Measurements from ENCODE around the gene STAT5A.
"Not testable (repeated sequence)": the region's sequence is repeated elsewhere in the genome, so short reads cannot be mapped to it uniquely, and the experiment has no call there.

The STAT5A gene

GRCh38 chr17:42255445-42255844 lies 32.9 kb upstream of the STAT5A start:
- TF ChIP-seq, protein P1, sequence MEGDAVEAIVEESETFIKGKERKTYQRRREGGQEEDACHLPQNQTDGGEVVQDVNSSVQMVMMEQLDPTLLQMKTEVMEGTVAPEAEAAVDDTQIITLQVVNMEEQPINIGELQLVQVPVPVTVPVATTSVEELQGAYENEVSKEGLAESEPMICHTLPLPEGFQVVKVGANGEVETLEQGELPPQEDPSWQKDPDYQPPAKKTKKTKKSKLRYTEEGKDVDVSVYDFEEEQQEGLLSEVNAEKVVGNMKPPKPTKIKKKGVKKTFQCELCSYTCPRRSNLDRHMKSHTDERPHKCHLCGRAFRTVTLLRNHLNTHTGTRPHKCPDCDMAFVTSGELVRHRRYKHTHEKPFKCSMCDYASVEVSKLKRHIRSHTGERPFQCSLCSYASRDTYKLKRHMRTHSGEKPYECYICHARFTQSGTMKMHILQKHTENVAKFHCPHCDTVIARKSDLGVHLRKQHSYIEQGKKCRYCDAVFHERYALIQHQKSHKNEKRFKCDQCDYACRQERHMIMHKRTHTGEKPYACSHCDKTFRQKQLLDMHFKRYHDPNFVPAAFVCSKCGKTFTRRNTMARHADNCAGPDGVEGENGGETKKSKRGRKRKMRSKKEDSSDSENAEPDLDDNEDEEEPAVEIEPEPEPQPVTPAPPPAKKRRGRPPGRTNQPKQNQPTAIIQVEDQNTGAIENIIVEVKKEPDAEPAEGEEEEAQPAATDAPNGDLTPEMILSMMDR (IDR thresholded peaks at IDR 0.05; ENCODE audit: extremely low read depth, missing control alignments), result no peak
- no peak for DNase-seq (ENCODE audit: low spot score)

GRCh38 chr17:42260318-42260717 lies 28.0 kb upstream of the STAT5A start:
- no peak for DNase-seq (ENCODE audit: low spot score)
- TF ChIP-seq, protein P1 (IDR thresholded peaks at IDR 0.05; ENCODE audit: extremely low read depth, missing control alignments), result no peak

DNA sequence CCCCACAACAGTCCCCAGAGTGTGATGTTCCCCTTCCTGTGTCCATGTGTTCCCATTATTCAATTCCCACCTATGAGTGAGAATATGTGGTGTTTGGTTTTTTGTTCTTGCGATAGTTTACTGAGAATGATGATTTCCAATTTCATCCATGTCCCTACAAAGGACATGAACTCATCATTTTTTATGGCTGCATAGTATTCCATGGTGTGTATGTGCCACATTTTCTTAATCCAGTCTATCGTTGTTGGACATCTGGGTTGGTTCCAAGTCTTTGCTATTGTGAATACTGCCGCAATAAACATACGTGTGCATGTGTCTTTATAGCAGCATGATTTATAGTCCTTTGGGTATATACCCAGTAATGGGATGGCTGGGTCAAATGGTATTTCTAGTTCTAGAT lies 23.9 kb upstream of the STAT5A start:
- not testable (repeated sequence) for DNase-seq (ENCODE audit: low spot score)

- TF ChIP-seq, protein P1 (IDR thresholded peaks at IDR 0.05; ENCODE audit: extremely low read depth, missing control alignments), result no peak
- DNase-seq (ENCODE audit: low spot score), result no peak
Measured at GRCh38 chr17:42266462-42266861, 21.8 kb upstream of the STAT5A start.

DNA sequence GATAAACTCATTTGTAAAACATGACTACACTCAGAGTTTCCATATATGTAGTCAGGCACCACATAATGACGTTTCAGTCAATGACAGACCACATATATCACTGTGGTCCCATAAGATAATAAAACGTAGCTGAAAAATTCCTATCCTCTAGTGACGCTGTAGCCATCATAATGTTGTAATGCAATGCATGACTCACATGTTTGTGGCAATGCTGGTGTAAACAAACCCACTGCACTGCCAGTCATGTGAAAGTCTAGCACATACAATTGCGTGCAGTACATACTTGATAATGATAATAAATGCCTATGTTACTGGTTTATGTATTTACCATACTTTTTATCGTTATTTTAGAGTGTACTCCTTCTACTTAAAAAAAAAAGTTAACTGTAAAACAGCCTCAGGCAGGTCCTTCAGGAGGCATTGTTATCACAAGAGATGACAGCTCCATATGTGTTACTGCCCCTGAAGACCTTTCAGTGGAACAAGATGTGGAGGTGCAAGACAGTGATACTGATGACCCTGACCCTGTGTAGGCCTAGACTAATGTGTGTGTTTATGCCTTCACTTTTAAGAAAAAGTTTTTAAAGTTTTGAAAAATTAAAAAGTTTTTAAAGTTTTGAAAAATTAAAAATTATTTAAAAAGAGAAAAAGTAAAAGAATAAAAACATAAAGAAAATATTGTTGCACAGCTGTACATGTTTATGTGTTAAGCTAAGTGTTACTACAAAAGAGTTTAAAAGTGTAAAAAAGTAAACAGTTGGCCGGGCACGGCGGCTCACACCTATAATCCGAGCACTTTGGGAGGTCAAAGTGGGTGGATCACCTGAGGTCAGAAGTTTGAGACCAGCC lies 21.2 kb upstream of the STAT5A start:
- no peak for DNase-seq (ENCODE audit: low spot score)
- TF ChIP-seq, protein P1 (IDR thresholded peaks at IDR 0.05; ENCODE audit: extremely low read depth, missing control alignments), result no peak

DNA sequence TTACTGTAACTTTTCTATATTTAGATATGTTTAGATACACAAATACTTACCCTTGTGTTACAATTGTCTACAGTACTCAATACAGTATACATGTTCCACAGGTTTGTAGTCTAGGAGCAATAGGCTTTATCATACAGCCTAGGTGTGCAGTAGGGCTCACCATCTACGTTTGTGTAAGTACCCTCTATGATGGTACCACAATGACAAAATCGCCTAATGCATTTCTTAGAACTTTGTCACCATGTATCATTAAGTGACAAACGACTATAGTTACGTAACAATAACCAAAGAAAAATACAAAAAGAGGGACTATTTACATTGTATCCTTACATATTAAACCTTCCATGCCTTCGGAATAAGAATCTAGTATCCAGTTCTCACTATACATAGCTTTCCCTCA lies 20.1 kb upstream of the STAT5A start:
- DNase-seq (ENCODE audit: low spot score), result no peak
- TF ChIP-seq, protein P1 (IDR thresholded peaks at IDR 0.05; ENCODE audit: extremely low read depth, missing control alignments), result no peak

DNA sequence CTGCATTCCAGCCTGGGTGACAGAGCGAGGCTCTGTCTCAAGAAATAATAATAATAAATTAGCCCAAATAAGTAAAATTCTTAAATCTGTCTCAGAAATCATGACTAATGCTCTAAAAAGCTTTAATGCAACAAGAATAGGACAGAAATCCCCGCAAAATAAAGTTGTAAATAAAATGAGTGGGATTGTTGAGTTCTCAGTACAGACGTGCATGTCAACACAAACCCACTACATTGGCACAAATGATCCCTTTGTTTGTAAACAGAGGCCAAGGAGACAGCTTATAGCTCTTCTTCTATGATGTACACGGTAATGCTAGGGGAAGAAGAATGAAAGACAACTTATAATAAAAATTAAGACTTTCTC lies 18.1 kb upstream of the STAT5A start:
- TF ChIP-seq, protein P1 (IDR thresholded peaks at IDR 0.05; ENCODE audit: extremely low read depth, missing control alignments), result no peak
- DNase-seq (ENCODE audit: low spot score), result no peak

DNA sequence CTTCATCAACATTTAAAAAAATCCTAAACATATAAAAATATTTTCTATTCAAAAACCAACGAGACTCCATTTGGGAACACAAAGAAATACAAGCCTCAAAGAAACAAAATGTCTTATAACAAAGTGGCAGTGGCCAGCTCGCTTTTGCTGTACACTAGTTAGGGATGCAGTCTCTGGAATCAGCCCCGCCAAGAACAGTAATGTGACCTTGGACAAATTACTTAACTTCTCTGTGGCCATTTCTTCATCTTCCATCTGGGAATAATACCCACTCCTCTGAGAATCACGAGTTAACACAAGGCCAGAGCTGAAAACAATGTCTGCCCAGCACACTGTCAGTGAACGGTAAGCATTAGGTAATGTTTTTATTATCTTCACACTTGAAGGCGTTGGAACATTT lies 17.7 kb upstream of the STAT5A start:
- TF ChIP-seq, protein P1 (IDR thresholded peaks at IDR 0.05; ENCODE audit: extremely low read depth, missing control alignments), result no peak
- DNase-seq (ENCODE audit: low spot score), result no peak

All from GM20000 (cell line).